Measurements from ENCODE around the gene ECI1. TPM values are rescaled to one million over a fixed set of nuclear protein-coding genes. Genes with fewer than 3 reads are reported as not detected.
"Not testable (repeated sequence)": the region's sequence is repeated elsewhere in the genome, so short reads cannot be mapped to it uniquely, and the experiment has no call there.

The ECI1 gene
- total and polyA plus RNA-seq, 2 donors, result 31.1 to 47.0 TPM

DNA sequence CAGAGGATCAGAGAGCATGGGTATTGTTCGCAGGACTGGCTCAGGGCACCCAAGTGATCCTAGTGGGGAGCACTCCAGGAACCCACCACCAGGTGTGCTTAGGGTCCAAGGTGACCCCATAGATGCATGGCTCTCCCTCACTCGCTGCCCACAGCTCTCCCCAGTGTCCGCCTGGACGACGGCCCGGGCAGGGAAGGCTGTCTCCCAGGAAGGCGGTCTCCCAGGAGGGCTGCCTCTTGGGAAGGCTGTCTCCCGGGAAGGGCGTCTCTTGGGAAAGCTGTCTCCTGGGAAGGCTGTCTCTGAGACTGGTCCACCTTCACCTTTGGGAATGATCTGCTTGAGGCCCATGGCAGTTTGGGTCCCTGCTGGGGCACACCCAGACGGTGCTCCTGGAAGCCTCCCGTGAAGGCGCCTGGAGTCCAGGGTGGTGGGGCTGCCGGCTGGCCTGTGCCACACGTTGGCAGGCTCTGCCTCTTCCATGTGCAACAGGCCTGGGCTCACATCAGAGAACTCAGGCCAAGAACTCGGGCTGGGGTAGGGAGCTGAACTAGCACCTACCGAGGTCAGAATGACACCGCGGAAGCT is 5.0 kb downstream of the ECI1 start:
- Histone ChIP-seq H3K27ac (ENCODE audit: low read depth in 1 of 2, low read length in 1 of 2) (no peak overlapping the region), H3K4me1 (ENCODE audit: control insufficient read depth in 2 of 2, insufficient read depth in 2 of 2, low read length in 2 of 2) (peaks cover 7 to 11% of the 10 kb centered on the region in 2 donors), H3K27me3 (ENCODE audit: control insufficient read depth in 2 of 2, insufficient read depth in 1 of 2, low read length in 1 of 2) (no peaks in the 10 kb centered on the region), H3K9me3 (ENCODE audit: control insufficient read depth in 2 of 2, insufficient read depth in 1 of 2, low read length in 1 of 2) (no peaks in the 10 kb centered on the region), H3K4me3 (ENCODE audit: low read length in 2 of 2) (no peak overlapping the region), H3K36me3 (ENCODE audit: control insufficient read depth in 2 of 2, insufficient read depth in 2 of 2, low read length in 1 of 2) (peaks cover 46 to 51% of the 10 kb centered on the region in 2 donors)
- no peak for DNase-seq (ENCODE audit: low read depth in 6 of 9, low spot score in 9 of 9)
- 97% methylated on average over 18 of the region's 18 CpGs for WGBS

- H3K9me3 ChIP-seq (ENCODE audit: control insufficient read depth in 2 of 2, insufficient read depth in 1 of 2, low read length in 1 of 2), result no peaks in the 10 kb centered on the region
- DNase-seq (ENCODE audit: low read depth in 6 of 9, low spot score in 9 of 9), result no peak
- H3K4me3 ChIP-seq (ENCODE audit: low read length in 2 of 2), result no peak overlapping the region
- no peaks in the 10 kb centered on the region for H3K27me3 ChIP-seq (ENCODE audit: control insufficient read depth in 2 of 2, insufficient read depth in 1 of 2, low read length in 1 of 2)
- no peak overlapping the region for H3K27ac ChIP-seq (ENCODE audit: low read depth in 1 of 2, low read length in 1 of 2)
- H3K4me1 ChIP-seq (ENCODE audit: control insufficient read depth in 2 of 2, insufficient read depth in 2 of 2, low read length in 2 of 2), result peaks cover under 1 to 3% of the 10 kb centered on the region in 2 donors
- WGBS, result 97% methylated on average over 30 of the region's 30 CpGs
- H3K36me3 ChIP-seq (ENCODE audit: control insufficient read depth in 2 of 2, insufficient read depth in 2 of 2, low read length in 1 of 2), result peaks cover 48 to 51% of the 10 kb centered on the region in 2 donors
These were observed 6.2 kb downstream of the ECI1 start for GRCh38 chr16:2244926-2245795.

DNA sequence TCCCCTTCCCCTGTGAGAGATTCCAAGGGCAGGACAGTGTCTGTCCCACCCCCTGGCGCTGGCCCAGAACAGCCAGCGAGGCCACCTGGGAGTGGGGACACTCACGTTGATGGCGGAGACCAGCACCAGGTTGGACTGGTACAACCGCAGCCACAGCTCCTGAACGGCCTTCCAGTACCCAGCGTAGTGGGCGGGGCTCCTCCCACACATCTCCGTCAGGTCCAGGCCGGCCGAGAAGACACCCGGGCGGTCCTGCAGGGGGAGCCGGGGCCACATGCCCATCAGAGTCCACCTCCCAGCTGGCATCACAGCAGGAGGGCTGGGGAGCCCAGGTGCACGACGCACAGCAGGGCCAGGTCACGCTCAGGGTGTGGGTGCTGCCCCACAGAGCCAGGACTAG is 7.1 kb downstream of the ECI1 start:
- Histone ChIP-seq H3K36me3 (ENCODE audit: control insufficient read depth in 2 of 2, insufficient read depth in 2 of 2, low read length in 1 of 2) (peaks cover 51 to 52% of the 10 kb centered on the region in 2 donors), H3K27me3 (ENCODE audit: control insufficient read depth in 2 of 2, insufficient read depth in 1 of 2, low read length in 1 of 2) (no peaks in the 10 kb centered on the region), H3K4me3 (ENCODE audit: low read length in 2 of 2) (no peak overlapping the region), H3K4me1 (ENCODE audit: control insufficient read depth in 2 of 2, insufficient read depth in 2 of 2, low read length in 2 of 2) (no peaks in the 10 kb centered on the region), H3K9me3 (ENCODE audit: control insufficient read depth in 2 of 2, insufficient read depth in 1 of 2, low read length in 1 of 2) (no peaks in the 10 kb centered on the region), H3K27ac (ENCODE audit: low read depth in 1 of 2, low read length in 1 of 2) (no peak overlapping the region)
- DNase-seq (ENCODE audit: low read depth in 6 of 9, low spot score in 9 of 9), result no peak
- 97% methylated on average over 17 of the region's 17 CpGs for WGBS

DNA sequence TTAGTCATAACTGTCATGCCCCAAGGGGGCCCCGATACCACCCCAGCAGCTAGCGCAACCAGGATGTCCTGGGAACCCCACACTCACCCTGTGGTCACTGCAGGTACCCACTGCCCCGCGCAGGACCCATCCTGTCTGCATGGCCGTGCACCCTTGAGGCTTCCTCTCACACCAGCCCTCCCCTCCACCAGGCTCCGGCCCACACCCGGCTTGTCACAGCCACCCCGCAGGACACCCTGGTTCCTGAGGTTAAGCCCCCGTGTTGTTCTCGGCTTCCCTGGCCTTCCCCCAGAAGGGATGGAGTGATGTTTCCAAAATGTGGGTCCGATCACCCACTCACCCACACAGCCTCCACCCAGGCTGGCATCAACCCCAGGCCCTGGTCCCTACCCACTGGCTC is 7.6 kb downstream of the ECI1 start:
- H3K36me3 ChIP-seq (ENCODE audit: control insufficient read depth in 2 of 2, insufficient read depth in 2 of 2, low read length in 1 of 2), result peaks cover 50 to 52% of the 10 kb centered on the region in 2 donors
- H3K4me1 ChIP-seq (ENCODE audit: control insufficient read depth in 2 of 2, insufficient read depth in 2 of 2, low read length in 2 of 2), result no peaks in the 10 kb centered on the region
- H3K27ac ChIP-seq (ENCODE audit: low read depth in 1 of 2, low read length in 1 of 2), result no peak overlapping the region
- WGBS, result over 99% methylated on average over 11 of the region's 11 CpGs
- no peak overlapping the region for H3K4me3 ChIP-seq (ENCODE audit: low read length in 2 of 2)
- H3K9me3 ChIP-seq (ENCODE audit: control insufficient read depth in 2 of 2, insufficient read depth in 1 of 2, low read length in 1 of 2), result no peaks in the 10 kb centered on the region
- H3K27me3 ChIP-seq (ENCODE audit: control insufficient read depth in 2 of 2, insufficient read depth in 1 of 2, low read length in 1 of 2), result peaks cover 0 to 2% of the 10 kb centered on the region in 2 donors
- no peak for DNase-seq (ENCODE audit: low read depth in 6 of 9, low spot score in 9 of 9)

DNA sequence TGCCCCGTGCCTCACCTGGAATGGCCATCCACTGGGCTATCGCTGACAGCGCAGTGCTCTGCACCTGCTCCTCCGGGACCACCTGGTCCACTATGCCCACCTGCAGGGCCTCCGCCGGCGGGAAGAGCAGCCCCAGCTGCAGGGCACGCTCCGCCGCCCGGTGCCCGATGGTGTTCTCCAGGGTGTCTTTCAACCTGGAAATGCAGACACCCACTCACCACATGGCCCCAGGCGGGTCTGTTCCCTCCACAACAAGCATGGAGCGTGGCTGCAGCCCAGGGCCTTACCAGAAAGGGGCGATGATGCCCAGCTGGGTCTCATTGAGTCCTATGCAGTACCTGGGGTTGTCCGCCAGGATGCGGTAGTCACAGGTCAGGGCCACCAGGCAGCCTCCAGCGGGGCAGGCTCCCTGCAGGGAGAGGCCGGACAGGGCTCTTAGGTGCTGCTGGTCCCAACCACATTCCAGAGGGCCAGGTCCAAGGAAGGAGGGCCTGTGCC is 8.3 kb downstream of the ECI1 start:
- H3K27me3 ChIP-seq (ENCODE audit: control insufficient read depth in 2 of 2, insufficient read depth in 1 of 2, low read length in 1 of 2), result peaks cover under 1 to 9% of the 10 kb centered on the region in 2 donors
- H3K4me1 ChIP-seq (ENCODE audit: control insufficient read depth in 2 of 2, insufficient read depth in 2 of 2, low read length in 2 of 2), result no peaks in the 10 kb centered on the region
- DNase-seq (ENCODE audit: low read depth in 6 of 9, low spot score in 9 of 9), result no peak
- H3K36me3 ChIP-seq (ENCODE audit: control insufficient read depth in 2 of 2, insufficient read depth in 2 of 2, low read length in 1 of 2), result peaks cover 47 to 49% of the 10 kb centered on the region in 2 donors
- no peaks in the 10 kb centered on the region for H3K9me3 ChIP-seq (ENCODE audit: control insufficient read depth in 2 of 2, insufficient read depth in 1 of 2, low read length in 1 of 2)
- H3K27ac ChIP-seq (ENCODE audit: low read depth in 1 of 2, low read length in 1 of 2), result no peak overlapping the region
- WGBS, result 98% methylated on average over 19 of the region's 19 CpGs
- H3K4me3 ChIP-seq (ENCODE audit: low read length in 2 of 2), result no peak overlapping the region

GRCh38 chr16:2242598-2242997 is 8.8 kb downstream of the ECI1 start:
- Histone ChIP-seq H3K9me3 (ENCODE audit: control insufficient read depth in 2 of 2, insufficient read depth in 1 of 2, low read length in 1 of 2) (no peaks in the 10 kb centered on the region), H3K27ac (ENCODE audit: low read depth in 1 of 2, low read length in 1 of 2) (no peak overlapping the region), H3K4me3 (ENCODE audit: low read length in 2 of 2) (no peak overlapping the region), H3K36me3 (ENCODE audit: control insufficient read depth in 2 of 2, insufficient read depth in 2 of 2, low read length in 1 of 2) (peaks cover 47 to 49% of the 10 kb centered on the region in 2 donors), H3K4me1 (ENCODE audit: control insufficient read depth in 2 of 2, insufficient read depth in 2 of 2, low read length in 2 of 2) (no peaks in the 10 kb centered on the region), H3K27me3 (ENCODE audit: control insufficient read depth in 2 of 2, insufficient read depth in 1 of 2, low read length in 1 of 2) (peaks cover 6 to 14% of the 10 kb centered on the region in 2 donors)
- 97% methylated on average over 11 of the region's 11 CpGs for WGBS
- no peak for DNase-seq (ENCODE audit: low read depth in 6 of 9, low spot score in 9 of 9)

DNA sequence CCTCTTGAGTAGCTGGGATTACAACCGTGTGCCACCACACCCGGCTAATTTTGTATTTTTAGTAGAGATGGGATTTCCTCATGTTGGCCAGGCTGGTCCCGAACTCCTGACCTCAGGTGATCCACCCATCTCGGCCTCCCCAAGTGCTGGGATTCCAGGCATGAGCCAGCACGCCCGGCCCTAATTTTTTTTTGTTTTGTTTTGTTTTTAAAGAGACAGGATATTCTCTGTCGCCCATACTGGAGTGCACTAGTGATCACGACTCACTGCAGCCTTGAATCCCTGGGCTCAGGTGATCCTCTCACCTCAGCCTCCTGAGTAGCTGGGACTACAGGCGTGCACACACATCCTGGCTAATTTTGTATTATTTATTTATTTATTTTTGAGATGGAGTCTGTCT is 11.1 kb downstream of the ECI1 start:
- Histone ChIP-seq H3K36me3 (ENCODE audit: control insufficient read depth in 2 of 2, insufficient read depth in 2 of 2, low read length in 1 of 2) (peaks cover 38 to 43% of the 10 kb centered on the region in 2 donors), H3K27me3 (ENCODE audit: control insufficient read depth in 2 of 2, insufficient read depth in 1 of 2, low read length in 1 of 2) (peaks cover 28 to 37% of the 10 kb centered on the region in 2 donors)
- not testable (repeated sequence) for DNase-seq (ENCODE audit: low read depth in 6 of 9, low spot score in 9 of 9); H3K9me3 ChIP-seq (ENCODE audit: control insufficient read depth in 2 of 2, insufficient read depth in 1 of 2, low read length in 1 of 2); H3K4me3 ChIP-seq (ENCODE audit: low read length in 2 of 2); H3K4me1 ChIP-seq (ENCODE audit: control insufficient read depth in 2 of 2, insufficient read depth in 2 of 2, low read length in 2 of 2); H3K27ac ChIP-seq (ENCODE audit: low read depth in 1 of 2, low read length in 1 of 2)
- 97% methylated on average over 9 of the region's 9 CpGs for WGBS

- H3K27me3 ChIP-seq (ENCODE audit: control insufficient read depth in 2 of 2, insufficient read depth in 1 of 2, low read length in 1 of 2), result peaks cover 30 to 41% of the 10 kb centered on the region in 2 donors
- 94% methylated on average over 15 of the region's 15 CpGs for whole genome bisulfite sequencing
- DNase-seq (ENCODE audit: low read depth in 6 of 9, low spot score in 9 of 9), result no peak
- H3K4me3 ChIP-seq (ENCODE audit: low read length in 2 of 2), result no peak overlapping the region
- H3K4me1 ChIP-seq (ENCODE audit: control insufficient read depth in 2 of 2, insufficient read depth in 2 of 2, low read length in 2 of 2), result no peaks in the 10 kb centered on the region
- H3K36me3 ChIP-seq (ENCODE audit: control insufficient read depth in 2 of 2, insufficient read depth in 2 of 2, low read length in 1 of 2), result peaks cover 39 to 45% of the 10 kb centered on the region in 2 donors
- no peaks in the 10 kb centered on the region for H3K9me3 ChIP-seq (ENCODE audit: control insufficient read depth in 2 of 2, insufficient read depth in 1 of 2, low read length in 1 of 2)
- no peak overlapping the region for H3K27ac ChIP-seq (ENCODE audit: low read depth in 1 of 2, low read length in 1 of 2)
These were observed 12.3 kb downstream of the ECI1 start for GRCh38 chr16:2238838-2239675.
